Fibroblast of gingiva (primary cell): ENCODE results near the gene PRKAG1.
"Not testable (repeated sequence)": the region's sequence is repeated elsewhere in the genome, so short reads cannot be mapped to it uniquely, and the experiment has no call there.

ENCODE experiments used
- DNase-seq: peaks from one replicate; pipeline ENCODE4 v3.0.0-alpha.2; 2011; ENCODE audit warnings: low read depth

Gene PRKAG1

GRCh38 chr12:49018261-49019119 lies at the start of gene PRKAG1:
TSS of gene PRKAG1 (minus strand) at chr12:49018776. CDS start at chr12:49018740, 36 bp downstream.
- DNase-seq = peak; percentile 98

- DNase-seq = no peak
Observed at GRCh38 chr12:49066120-49066519, 47.5 kb upstream of the PRKAG1 start.

DNA sequence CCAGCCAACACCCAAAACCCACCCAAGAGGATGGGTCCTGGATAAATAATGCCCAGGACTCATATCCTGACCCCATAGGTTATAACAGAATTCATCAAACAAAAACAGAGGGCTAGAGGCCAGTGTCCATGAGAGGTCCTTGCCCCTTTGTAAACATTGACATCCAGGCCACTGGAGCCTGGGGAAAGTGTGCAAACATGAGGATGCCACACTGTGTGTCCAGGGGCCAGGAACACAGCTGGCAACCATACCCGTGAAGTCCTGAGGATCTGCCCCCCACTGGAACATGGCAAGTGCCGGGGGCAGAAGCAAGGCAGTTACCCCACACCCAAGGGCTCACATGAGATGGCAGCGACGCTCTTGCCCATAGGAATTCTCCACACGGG lies 46.2 kb upstream of the PRKAG1 start:
- no peak for DNase-seq

- not testable (repeated sequence) for DNase-seq
Observed at GRCh38 chr12:49061916-49062315, 43.3 kb upstream of the PRKAG1 start.

- DNase-seq = no peak
Observed at GRCh38 chr12:49061157-49061650, 42.6 kb upstream of the PRKAG1 start.

DNA sequence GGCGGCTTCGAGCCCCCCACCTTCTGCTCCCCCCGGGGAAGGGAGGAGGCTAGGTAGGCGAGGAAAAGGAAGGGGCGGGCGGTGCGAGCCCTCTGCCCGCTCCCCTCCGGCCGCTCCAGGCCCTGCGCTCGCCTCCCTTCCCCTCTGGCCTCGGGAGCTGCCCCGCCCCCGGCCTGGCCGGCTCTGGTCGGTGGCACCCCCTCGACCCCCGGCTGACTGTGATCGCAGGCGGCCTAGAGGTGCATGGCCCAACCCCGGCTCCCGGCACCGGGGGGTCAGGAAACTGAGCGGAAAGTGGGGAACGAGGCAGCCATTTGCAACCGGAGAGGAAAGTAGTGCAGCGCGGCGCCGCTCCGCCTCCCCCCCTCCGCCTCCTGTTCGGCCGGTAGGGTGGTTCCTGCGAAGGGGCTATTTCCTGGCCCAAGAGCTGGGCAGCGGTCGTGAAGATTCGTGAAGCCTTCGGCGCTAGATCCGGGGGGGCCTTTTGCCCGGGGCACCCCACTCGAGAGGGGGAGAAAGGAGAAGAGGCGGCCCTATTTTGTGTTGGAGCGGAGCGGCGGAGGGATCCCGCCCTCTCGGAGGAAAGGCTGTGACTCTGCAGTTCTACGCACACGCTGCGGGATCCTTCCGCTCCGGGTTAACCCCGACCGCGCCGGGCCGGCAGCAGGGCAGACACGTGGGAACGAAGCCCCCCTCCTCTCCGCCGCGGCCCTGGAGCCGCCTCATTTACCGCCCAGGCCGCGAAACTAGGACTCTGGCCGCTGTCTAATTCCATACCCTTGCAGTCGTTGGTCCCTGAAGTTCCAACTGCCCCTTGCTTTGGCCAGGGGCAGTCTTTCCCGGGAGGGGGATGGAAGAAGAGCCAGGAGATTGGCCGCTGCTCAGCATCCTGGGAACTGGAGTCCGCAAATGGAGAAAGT lies 41.9 kb upstream of the PRKAG1 start, which contains the start of gene KMT2D:
KMT2D (minus strand) TSS at position 558 of the 920 bp plus-strand sequence. CDS start 5,470 bp downstream, outside the sequence.
- peak; percentile 98 for DNase-seq

- DNase-seq = no peak
Observed at GRCh38 chr12:49059299-49060171, 41.0 kb upstream of the PRKAG1 start.

- DNase-seq = no peak
Observed at GRCh38 chr12:49059045-49059298, 40.4 kb upstream of the PRKAG1 start.

DNA sequence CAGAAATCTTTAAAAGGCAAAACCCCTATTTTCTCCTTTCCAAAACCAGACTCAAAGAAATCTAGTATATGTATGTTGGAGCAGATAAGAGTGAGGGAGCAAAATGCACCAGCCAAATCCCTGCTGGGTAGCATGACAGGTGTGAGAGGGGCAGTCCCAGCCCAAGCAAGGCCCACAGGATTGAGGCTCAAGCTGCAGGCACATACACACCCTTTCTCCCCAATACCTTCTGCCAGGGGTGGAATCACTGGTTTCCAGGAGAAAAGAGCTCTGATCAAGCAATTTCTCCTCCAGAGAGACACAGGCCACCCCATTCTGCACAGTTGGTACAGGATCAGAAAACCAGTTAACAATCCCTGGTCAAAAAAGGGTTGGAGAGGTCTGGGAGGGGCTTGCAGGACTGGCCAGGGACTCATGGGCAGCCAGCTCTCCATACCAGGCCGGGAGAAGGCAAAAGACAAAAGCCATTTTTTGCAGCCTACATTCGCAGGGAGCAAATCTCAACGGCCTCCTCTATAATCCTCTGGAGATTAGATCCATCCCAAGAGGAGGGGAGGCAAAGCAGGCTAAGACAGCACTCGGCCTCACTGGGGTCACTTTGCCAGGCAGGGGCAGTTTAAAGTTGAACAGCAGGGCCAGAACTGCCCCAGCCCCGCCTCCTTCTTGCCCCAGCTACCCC lies 39.9 kb upstream of the PRKAG1 start:
- no peak for DNase-seq

GRCh38 chr12:49057888-49058287 lies 39.3 kb upstream of the PRKAG1 start:
- DNase-seq = no peak

- DNase-seq = peak; percentile 79
Observed at GRCh38 chr12:49055978-49056754, 37.6 kb upstream of the PRKAG1 start.

GRCh38 chr12:49055092-49055491 lies 36.5 kb upstream of the PRKAG1 start:
- DNase-seq = no peak

- no peak for DNase-seq
Observed at GRCh38 chr12:49054524-49054923, 35.9 kb upstream of the PRKAG1 start.

DNA sequence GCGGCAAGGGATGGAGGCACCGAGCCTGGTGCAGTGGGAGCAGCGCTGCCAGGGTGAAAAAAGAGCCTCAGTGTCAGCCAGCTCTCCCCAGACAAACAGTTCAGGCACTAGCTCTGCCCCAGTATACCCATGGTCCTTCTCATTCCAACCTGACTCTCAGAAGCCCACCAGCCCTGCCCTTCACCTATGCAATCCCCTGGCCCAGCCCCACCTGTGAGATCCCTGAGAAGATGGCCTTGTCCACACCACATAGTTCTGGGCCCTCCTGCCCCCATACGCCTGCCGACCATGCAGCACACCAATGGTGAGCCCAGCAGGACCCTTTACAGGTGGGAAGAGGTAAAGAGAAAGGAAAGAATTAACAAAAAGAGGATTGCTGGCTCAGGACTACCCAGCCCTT lies 35.5 kb upstream of the PRKAG1 start:
- no peak for DNase-seq

- DNase-seq = no peak
Observed at GRCh38 chr12:49052451-49053208, 34.1 kb upstream of the PRKAG1 start.

- no peak for DNase-seq
Observed at GRCh38 chr12:49051777-49052438, 33.3 kb upstream of the PRKAG1 start.

- DNase-seq = no peak
Observed at GRCh38 chr12:49051373-49051764, 32.8 kb upstream of the PRKAG1 start.

- DNase-seq = no peak
Observed at GRCh38 chr12:49050507-49051372, 32.2 kb upstream of the PRKAG1 start.
